Chondrocyte (in vitro differentiated cells): Measurements from ENCODE around the gene MSMO1. TPM values are rescaled to one million over a fixed set of nuclear protein-coding genes. Genes with fewer than 3 reads are reported as not detected.
"Not testable (repeated sequence)": the region's sequence is repeated elsewhere in the genome, so short reads cannot be mapped to it uniquely, and the experiment has no call there.

Source experiments
- DNase-seq: peaks from one replicate; pipeline ENCODE4 v3.0.0; 2021; ENCODE audit warnings: mixed read lengths, low spot score
- H3K27ac Mint-ChIP-seq: one replicate; pipeline ENCODE4 v1.8.0; 2021; ENCODE audit warnings: mild to moderate bottlenecking, moderate library complexity, mixed read lengths; ENCODE audit not compliant: unreplicated experiment
- H3K27me3 Mint-ChIP-seq: 2 replicates; pipeline ENCODE4 v1.8.0; 2021; ENCODE audit warnings: low read depth, mixed read lengths
- H3K36me3 Mint-ChIP-seq: 2 replicates; pipeline ENCODE4 v1.8.0; 2021; ENCODE audit warnings: low read depth, mixed read lengths
- H3K4me1 Mint-ChIP-seq: 2 replicates; pipeline ENCODE4 v1.8.0; 2021; ENCODE audit warnings: low read depth, mild to moderate bottlenecking, mixed read lengths
- H3K4me3 Mint-ChIP-seq: one replicate; pipeline ENCODE4 v1.8.0; 2021; ENCODE audit warnings: mild to moderate bottlenecking, moderate library complexity, mixed read lengths; ENCODE audit not compliant: unreplicated experiment
- H3K9me3 Mint-ChIP-seq: 2 replicates; pipeline ENCODE4 v1.8.0; 2021; ENCODE audit warnings: low read depth, mixed read lengths
- CTCF ChIP-seq: fragments of 200-600 bp; sonication (generic); IDR thresholded peaks from 2 replicates; pipeline ENCODE4 v1.5.0; 2021; ENCODE audit warnings: antibody characterized with exemption, mild to moderate bottlenecking, moderate library complexity
- total RNA-seq: library from RNA; stranded (reverse); gene quantifications from 3 replicates; pipeline ENCODE4 v1.2.1, GENCODE V29; 2021

The MSMO1 gene
- total RNA-seq, 1 donor from 2014 or later = 83.3 TPM

- Mint-ChIP-seq H3K27me3 (no peaks in the 10 kb centered on the region), H3K4me3 (no peak overlapping the region), H3K9me3 (no peaks in the 10 kb centered on the region), H3K27ac (no peak overlapping the region), H3K4me1 (peaks cover 50% of the 10 kb centered on the region), H3K36me3 (peaks cover 9% of the 10 kb centered on the region)
- DNase-seq = no peak
- no peak for TF ChIP-seq CTCF
These were observed 7.8 kb downstream of the MSMO1 start for GRCh38 chr4:165335163-165335703.

DNA sequence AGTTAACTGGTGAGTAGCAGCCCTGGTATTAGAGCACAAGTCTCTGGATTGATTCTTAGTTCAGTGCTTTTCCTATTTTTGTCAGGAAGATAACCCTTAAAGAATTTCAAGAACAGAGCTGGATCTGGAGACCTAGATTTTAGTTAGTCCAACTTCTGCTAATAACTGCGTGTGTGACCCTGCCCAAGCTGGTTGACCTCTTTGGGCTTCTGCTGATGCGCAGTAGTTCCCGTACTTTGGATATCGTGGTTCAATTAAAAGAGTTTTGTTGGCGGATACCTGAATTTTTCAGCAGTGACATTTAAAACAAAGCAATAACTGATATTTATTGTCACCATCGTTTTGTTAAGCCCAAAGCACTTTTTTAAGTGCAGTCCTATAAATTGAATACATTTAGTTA is 9.3 kb downstream of the MSMO1 start:
- no peaks in the 10 kb centered on the region for H3K27me3 Mint-ChIP-seq
- no peaks in the 10 kb centered on the region for H3K9me3 Mint-ChIP-seq
- H3K4me1 Mint-ChIP-seq = peaks cover 35% of the 10 kb centered on the region
- no peak overlapping the region for H3K27ac Mint-ChIP-seq
- TF ChIP-seq CTCF = no peak
- H3K36me3 Mint-ChIP-seq = peaks cover 12% of the 10 kb centered on the region
- no peak overlapping the region for H3K4me3 Mint-ChIP-seq
- DNase-seq = no peak

GRCh38 chr4:165342340-165342739 is 14.9 kb downstream of the MSMO1 start:
- DNase-seq, H3K4me3 Mint-ChIP-seq, H3K27me3 Mint-ChIP-seq, H3K27ac Mint-ChIP-seq, H3K4me1 Mint-ChIP-seq, H3K36me3 Mint-ChIP-seq, H3K9me3 Mint-ChIP-seq: not testable (repeated sequence)

DNA sequence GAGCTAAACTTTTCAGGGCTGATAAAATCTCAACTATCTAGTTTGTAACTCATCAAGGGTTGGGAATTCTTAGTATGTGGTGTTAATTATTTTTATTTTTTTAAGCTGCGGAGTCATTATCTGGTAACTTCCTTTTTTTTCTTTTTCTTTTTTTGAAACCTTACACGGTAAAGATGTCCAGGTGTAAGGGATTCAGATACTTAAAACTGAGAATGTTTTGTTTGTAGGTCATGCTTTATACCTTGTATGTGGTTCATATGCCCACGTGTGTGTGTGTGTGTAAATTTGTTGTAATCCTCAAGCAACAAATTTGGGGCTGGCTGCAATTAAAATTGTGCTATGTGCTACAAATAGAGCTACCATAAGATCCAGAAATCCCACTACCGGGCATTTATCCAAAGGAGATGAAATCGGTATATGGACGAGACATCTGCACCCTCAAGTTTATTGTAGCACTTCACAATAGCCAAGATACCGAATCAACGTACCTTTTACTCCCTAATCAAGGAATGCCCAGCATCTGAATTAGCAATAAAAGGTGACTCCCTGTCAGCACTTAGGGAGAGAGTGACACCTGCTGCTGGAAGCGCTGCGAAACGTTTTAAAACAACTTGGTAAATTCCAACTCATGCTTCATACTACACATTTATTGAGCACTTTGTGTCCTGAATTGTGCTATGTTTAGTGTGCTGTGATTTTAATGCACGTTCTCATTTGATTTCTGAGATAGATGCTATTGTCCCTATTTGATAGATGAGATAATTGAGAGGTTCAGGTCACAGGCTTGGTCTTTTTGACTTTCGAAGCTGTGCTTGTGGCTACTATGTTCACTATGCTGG is 16.1 kb downstream of the MSMO1 start:
- H3K36me3 Mint-ChIP-seq = peaks cover 8% of the 10 kb centered on the region
- no peak overlapping the region for H3K4me3 Mint-ChIP-seq
- H3K4me1 Mint-ChIP-seq = peaks cover 6% of the 10 kb centered on the region
- H3K27me3 Mint-ChIP-seq = no peaks in the 10 kb centered on the region
- DNase-seq = no peak
- H3K27ac Mint-ChIP-seq = no peak overlapping the region
- no peaks in the 10 kb centered on the region for H3K9me3 Mint-ChIP-seq
- TF ChIP-seq CTCF = peak; percentile 68

DNA sequence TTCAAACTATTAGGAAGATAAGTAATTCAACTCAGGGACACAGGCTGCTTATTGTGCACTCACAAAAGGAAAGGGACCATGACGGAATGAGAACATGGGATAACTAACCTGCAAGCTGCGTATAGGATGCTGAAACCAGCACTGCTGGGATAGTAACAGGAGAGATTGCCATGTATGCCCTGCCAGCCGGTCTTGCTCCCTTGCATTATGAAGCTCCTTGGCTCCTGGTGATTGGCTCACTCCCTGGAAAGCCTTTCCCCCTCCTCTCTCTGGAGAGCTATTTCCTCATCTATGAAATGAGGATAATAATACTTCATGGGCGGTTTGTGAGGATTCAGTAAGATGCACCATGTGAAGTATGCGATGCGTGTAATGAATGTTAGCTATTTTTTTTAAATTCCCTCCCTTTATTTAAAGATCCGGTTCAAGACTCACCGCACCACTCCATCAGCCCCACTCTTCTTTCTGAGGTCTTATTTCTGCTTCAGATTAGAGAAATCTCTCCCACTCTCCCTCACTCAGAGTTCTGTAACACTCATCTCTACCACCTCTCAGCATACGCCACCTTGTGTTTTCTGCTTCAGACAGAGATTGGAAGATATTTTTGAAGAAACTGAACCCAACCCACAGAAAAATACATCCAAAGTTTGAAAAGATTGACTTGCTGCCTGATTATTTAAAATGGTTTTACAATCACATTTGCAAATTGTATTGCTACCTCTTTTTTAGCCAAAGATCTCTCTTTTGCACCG is 18.4 kb downstream of the MSMO1 start:
- peaks cover 6% of the 10 kb centered on the region for H3K4me1 Mint-ChIP-seq
- no peaks in the 10 kb centered on the region for H3K27me3 Mint-ChIP-seq
- H3K9me3 Mint-ChIP-seq = no peaks in the 10 kb centered on the region
- no peak for DNase-seq
- no peak overlapping the region for H3K4me3 Mint-ChIP-seq
- peaks cover 2% of the 10 kb centered on the region for H3K36me3 Mint-ChIP-seq
- peak; percentile 70 for TF ChIP-seq CTCF
- H3K27ac Mint-ChIP-seq = no peak overlapping the region
